ENCODE data around the gene IL1RAPL2.
"Not testable (repeated sequence)": the region's sequence is repeated elsewhere in the genome, so short reads cannot be mapped to it uniquely, and the experiment has no call there.

IL1RAPL2 gene

DNA sequence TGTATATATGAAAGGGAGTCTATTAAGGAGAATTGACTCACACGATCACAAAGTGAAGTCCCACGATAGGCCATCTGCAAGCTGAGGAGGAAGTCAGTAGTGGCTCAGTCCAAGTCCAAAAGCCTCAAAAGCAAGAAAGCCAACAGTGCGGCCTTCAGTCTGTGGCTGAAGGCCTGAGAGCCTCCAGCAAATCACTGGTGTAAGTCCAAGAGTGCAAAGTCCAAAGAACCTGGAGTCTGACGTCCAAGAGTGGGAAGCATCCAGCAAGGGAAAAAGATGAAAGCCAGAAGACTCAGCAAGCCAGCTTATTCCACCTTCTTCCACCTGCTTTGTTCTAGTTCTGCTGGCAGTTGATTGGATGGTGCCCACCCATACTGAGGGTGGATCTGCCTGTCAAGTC is 104.1 kb downstream of the IL1RAPL2 start:
- no peak for DNase-seq (ENCODE audit: low read depth)

GRCh38 chrX:104677517-104677916 is 111.5 kb downstream of the IL1RAPL2 start:
- DNase-seq (ENCODE audit: low read depth): not testable (repeated sequence)

DNA sequence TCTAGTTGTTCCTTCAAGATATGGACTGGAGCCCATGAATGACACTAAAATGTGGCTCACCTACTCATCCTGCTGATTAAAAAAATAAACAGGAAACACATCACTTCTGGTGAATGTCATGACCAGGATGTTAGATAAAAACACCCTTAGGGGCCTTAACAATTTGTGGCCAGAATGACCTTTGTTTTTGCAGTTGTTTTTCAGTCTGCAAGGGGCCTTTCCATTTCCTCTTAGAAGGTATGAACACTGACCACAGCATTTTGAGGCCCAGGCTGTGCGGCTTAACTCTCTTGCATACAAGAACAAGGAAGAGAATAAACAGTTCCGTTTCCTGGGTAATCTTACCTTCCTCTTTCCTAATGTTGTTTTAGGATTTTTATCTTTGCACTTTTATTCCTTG is 113.2 kb downstream of the IL1RAPL2 start:
- DNase-seq (ENCODE audit: low read depth): no peak

DNA sequence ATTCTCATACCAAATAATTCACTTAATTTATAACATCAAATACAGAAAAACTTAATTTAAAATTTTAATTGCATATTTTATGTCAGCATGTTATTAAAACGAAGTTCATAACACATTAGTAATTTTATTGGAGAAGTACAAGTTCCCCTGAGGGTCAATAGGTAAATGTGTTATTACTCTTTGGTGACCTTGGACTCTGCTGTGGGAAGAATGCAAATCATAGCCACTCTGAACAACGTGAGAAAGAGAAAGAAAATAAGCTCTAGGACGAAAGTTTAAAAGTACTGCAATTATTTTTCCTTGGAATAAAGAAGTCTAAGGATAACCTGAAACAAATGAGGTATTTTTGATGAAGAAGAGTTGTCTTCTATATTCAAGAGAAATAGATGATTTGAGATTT is 115.2 kb downstream of the IL1RAPL2 start:
- DNase-seq (ENCODE audit: low read depth): no peak

- no peak for DNase-seq (ENCODE audit: low read depth)
These were observed 118.1 kb downstream of the IL1RAPL2 start for GRCh38 chrX:104684077-104684476.

DNA sequence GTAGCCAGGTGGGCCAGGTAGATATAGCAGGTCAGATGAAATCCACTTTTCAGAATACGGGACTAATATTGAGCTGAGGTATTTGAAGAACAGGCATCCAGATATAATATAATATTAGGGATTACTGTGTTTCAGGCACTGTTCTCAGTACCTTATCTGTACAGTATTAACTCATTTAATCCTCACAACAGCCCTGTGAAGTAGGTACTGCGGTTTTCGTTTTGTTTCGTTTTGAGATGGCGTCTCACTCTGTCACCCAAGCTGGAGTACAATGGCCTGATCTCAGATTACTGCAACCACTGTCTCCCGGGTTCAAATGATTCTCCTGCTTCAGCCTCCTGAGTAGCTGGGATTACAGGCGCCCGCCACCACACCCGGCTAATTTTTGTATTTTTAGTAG is 129.6 kb downstream of the IL1RAPL2 start:
- no peak for DNase-seq (ENCODE audit: low read depth)

- DNase-seq (ENCODE audit: low read depth): no peak
These were observed 130.7 kb downstream of the IL1RAPL2 start for GRCh38 chrX:104696667-104697066.

GRCh38 chrX:104697294-104697693 is 131.3 kb downstream of the IL1RAPL2 start:
- DNase-seq (ENCODE audit: low read depth): no peak

- DNase-seq (ENCODE audit: low read depth): no peak
These were observed 141.0 kb downstream of the IL1RAPL2 start for GRCh38 chrX:104707042-104707441.

DNA sequence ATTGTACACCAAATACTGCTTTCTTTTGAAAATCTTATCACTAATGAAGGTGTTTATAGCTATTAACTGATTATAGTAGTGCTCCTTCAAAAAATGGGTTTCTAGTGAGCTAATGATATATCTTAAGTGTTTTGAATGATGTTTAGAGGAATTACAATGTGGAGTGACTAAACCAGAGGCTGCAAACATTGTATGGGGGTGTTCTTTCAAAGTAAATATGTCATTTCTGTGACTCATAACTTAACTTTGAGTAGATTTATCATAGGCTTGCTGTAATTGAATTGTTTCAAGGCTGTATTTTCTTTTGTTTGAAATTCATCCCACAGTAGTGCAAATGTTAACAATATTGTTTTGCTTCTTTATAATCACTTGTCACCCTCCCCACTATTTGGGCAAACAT is 141.6 kb downstream of the IL1RAPL2 start:
- no peak for DNase-seq (ENCODE audit: low read depth)

DNA sequence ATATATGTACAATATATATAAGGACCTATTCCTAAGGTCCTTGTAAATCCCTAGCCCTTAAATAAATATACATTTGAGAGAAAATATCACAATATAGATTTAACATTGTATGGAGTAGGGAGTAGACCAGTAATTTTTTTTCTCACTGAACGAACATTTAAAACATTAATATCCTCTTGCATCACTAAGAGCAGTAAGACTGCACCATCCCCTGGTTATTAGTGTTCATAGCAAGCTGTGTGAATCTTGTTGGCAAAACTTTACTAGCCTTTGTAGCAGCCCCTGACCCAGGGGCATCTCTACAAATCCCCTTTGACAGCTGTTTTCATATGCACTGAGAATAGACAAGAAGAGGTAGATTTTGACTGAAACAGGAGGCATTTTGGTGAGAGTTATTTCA is 146.5 kb downstream of the IL1RAPL2 start:
- no peak for DNase-seq (ENCODE audit: low read depth)

GRCh38 chrX:104721854-104722253 is 155.9 kb downstream of the IL1RAPL2 start:
- no peak for DNase-seq (ENCODE audit: low read depth)

DNA sequence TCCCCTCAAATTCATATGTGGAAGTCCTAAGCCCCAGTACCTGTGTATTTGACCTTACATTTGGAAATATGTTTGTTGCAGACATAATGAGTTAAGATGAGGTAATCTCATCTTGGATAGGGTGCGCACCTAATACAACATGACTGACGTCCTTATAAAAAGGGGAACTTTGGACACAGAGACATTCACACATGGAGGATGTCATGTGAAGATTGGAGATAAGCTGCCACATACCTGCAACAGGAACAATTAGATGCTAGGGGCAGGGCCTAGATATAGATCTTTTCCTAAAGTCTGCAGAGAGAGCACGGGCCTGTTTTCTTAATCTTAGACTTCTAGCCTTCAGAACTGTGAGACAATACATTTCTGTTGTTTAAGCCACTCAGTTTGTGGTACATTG is 162.5 kb downstream of the IL1RAPL2 start:
- no peak for DNase-seq (ENCODE audit: low read depth)

- DNase-seq (ENCODE audit: low read depth): no peak
These were observed 176.4 kb downstream of the IL1RAPL2 start for GRCh38 chrX:104742355-104742754.

GRCh38 chrX:104745152-104745551 is 179.2 kb downstream of the IL1RAPL2 start:
- DNase-seq (ENCODE audit: low read depth): no peak

GRCh38 chrX:104749951-104750610 is 184.1 kb downstream of the IL1RAPL2 start:
- DNase-seq (ENCODE audit: low read depth): no peak

DNA sequence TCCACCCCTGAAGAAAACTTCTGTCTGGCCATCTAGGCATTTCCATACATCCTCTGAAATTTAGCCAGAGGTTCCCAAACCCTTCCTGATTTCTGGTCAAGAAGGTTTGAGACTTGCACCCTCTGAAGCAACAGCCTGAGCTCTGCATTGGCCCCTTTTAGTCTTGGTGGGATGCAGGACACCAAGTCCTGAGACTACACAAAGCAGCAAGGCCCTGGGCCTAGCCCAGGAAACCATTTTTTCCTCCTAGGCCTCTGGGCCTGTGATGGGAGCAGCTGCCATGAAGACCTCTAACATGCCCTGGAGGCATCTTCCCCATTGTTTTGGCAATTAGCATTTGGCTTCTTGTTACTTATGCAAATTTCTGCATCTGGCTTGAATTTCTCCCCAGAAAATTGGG is 196.6 kb downstream of the IL1RAPL2 start:
- DNase-seq (ENCODE audit: low read depth): no peak

GRCh38 chrX:104789784-104790183 is 223.8 kb downstream of the IL1RAPL2 start:
- DNase-seq (ENCODE audit: low read depth): no peak

- no peak for DNase-seq (ENCODE audit: low read depth)
These were observed 229.8 kb downstream of the IL1RAPL2 start for GRCh38 chrX:104795804-104796203.

DNA sequence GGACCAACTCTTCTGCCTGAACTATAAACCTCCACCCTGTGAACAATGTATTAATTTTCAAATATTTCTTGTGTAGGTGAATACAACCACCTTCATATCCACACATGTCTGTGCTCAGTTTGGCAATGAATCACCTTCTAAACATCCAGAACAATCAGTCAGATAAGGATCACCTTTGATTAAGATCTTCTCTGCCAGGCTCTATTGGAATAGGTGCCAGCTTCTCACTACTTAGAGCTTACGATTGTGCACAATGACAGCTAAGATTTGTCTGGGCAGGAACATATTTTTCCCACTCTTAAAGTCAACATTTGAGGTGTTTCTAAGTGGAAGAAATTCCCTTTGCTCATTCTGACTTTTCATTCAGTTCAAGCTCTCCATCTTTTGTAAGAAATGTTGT is 237.2 kb downstream of the IL1RAPL2 start:
- DNase-seq (ENCODE audit: low read depth): no peak

- DNase-seq (ENCODE audit: low read depth): no peak
These were observed 240.3 kb downstream of the IL1RAPL2 start for GRCh38 chrX:104806346-104806745.

DNA sequence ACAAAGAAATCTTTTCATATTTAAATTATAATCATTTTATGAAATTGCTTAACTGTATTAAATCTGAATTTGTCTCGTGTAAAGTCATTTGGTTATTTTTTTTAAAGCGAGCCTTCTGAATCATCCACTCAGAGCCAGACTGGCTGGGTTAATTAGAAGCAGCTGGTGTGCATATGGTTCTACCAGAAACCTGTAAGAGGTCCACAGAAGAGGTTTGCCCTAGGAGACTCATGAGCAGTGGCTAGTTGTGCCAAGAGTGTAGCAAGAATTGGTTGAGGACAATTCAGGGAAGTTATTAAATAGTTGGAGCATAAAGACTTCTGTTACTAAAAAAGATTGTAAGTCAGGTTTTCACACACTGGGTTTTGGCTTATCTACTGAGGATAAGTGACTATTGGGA is 267.4 kb downstream of the IL1RAPL2 start:
- DNase-seq (ENCODE audit: low read depth): no peak

DNA sequence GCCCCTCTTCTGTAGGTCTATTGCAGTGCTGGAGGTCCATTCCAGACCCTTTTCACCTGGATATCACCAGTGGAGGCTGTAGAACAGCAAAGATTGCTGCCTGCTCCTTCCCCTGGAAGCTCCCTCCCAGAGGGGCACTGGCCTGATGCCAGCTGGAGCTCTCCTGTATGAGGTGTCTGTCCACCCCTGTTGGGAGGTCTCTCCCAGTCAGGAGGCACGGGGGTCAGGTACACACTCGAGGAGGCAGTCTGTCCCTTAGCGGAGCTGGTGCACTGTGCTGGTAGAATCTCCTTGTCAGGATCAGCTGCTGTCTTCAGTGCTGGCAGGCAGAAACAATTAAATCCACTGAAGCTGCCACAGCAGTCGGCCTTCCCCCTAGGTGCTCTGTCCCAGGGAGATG is 276.6 kb downstream of the IL1RAPL2 start:
- DNase-seq (ENCODE audit: low read depth): no peak

DNA sequence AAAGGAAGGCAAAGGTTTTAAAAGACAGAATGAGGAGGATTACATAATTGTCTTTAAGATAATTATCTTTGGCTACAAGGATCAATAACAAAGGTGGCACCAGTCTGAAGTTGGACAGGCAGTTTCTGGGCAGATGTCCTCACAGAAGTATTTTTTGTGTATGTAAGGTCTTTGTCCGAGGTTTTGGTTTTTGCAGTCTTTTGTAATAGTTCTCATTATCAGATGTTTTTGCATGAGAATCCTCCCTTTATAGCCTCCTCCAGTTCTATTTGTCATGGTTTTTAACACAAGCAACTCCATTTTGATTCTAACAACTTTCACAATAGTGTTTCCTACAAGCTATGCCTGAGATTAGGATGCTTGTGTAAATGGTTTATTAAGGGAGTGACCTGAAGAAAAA is 286.2 kb downstream of the IL1RAPL2 start:
- no peak for DNase-seq (ENCODE audit: low read depth)

GRCh38 chrX:104854188-104854587 is 288.2 kb downstream of the IL1RAPL2 start:
- no peak for DNase-seq (ENCODE audit: low read depth)

Data from stimulated activated CD8-positive, alpha-beta memory T cell treated with anti-CD3 and anti-CD28 coated beads, Interleukin-15, amount 100 ng/mL, for 24 hours (primary cell).